Neuronal stem cell (in vitro differentiated cells): ENCODE measurements around the gene KLF14.

Source experiments
- DNase-seq: peaks from one replicate; pipeline ENCODE4 v3.0.0-alpha.2; 2013; ENCODE audit warnings: low spot score
- H2AFZ ChIP-seq: one replicate; pipeline ENCODE4 v1.6.1; 2013; ENCODE audit warnings: mild to moderate bottlenecking, low read length, inconsistent platforms
- H2AK5ac ChIP-seq: 2 replicates; pipeline ENCODE4 v1.6.1; 2013; ENCODE audit warnings: low read depth, mild to moderate bottlenecking, inconsistent platforms, low read length, moderate library complexity, mixed read lengths
- H2BK120ac ChIP-seq: 2 replicates; pipeline ENCODE4 v1.6.1; 2013; ENCODE audit warnings: low read depth, mild to moderate bottlenecking, inconsistent platforms, low read length, moderate library complexity, mixed read lengths
- H2BK12ac ChIP-seq: one replicate; pipeline ENCODE4 v1.6.1; 2013; ENCODE audit warnings: low read length, inconsistent platforms
- H2BK15ac ChIP-seq: 2 replicates; pipeline ENCODE4 v1.6.1; 2013; ENCODE audit warnings: mild to moderate bottlenecking, low read length, inconsistent platforms, mixed read lengths
- H2BK5ac ChIP-seq: one replicate; pipeline ENCODE4 v1.6.1; 2013; ENCODE audit warnings: inconsistent platforms, mild to moderate bottlenecking, low read length, moderate library complexity
- H3K14ac ChIP-seq: one replicate; pipeline ENCODE4 v1.6.1; 2013; ENCODE audit warnings: low read length, inconsistent platforms
- H3K18ac ChIP-seq: 2 replicates; pipeline ENCODE4 v1.6.1; 2013; ENCODE audit warnings: low read length, inconsistent platforms
- H3K23ac ChIP-seq: 2 replicates; pipeline ENCODE4 v1.6.1; 2013; ENCODE audit warnings: low read depth, mild to moderate bottlenecking, mixed read lengths, low read length, inconsistent platforms; ENCODE audit not compliant: poor library complexity
- H3K27ac ChIP-seq: replicated peaks from 3 replicates; pipeline ENCODE4 v1.5.1; 2013; ENCODE audit warnings: low read length, inconsistent platforms
- H3K27me3 ChIP-seq, 3 experiments: 2 replicates each; pipeline ENCODE4 v1.6.1; 2013; ENCODE audit warnings: low read length in 3 of 3, mild to moderate bottlenecking in 2 of 3, inconsistent platforms in 1 of 3, low read depth in 1 of 3, mixed read lengths in 1 of 3, moderate library complexity in 1 of 3; ENCODE audit not compliant: control insufficient read depth in 3 of 3, insufficient read depth in 3 of 3
- H3K36me3 ChIP-seq, 2 donors: replicated peaks in 1 of 2; 2 replicates each; pipeline ENCODE4 v1.6.1; 2013; ENCODE audit warnings: low read length in 2 of 2; ENCODE audit not compliant: control insufficient read depth in 2 of 2, insufficient read depth in 2 of 2
- H3K4ac ChIP-seq: 2 replicates; pipeline ENCODE4 v1.6.1; 2013; ENCODE audit warnings: inconsistent platforms, mild to moderate bottlenecking, low read length, moderate library complexity
- H3K4me1 ChIP-seq, 2 donors: 1 replicate in 1 of 2; 2 replicates in 1 of 2; pipeline ENCODE4 v1.6.1; 2013; ENCODE audit warnings: low read length in 2 of 2, low read depth in 1 of 2; ENCODE audit not compliant: control insufficient read depth in 2 of 2, insufficient read depth in 1 of 2
- H3K4me2 ChIP-seq: one replicate; pipeline ENCODE4 v1.6.1; 2013; ENCODE audit warnings: mild to moderate bottlenecking, low read length, inconsistent platforms; ENCODE audit not compliant: insufficient read depth, poor library complexity, severe bottlenecking
- H3K4me3 ChIP-seq, 2 donors: 2 replicates each; pipeline ENCODE4 v1.5.1; 2013; ENCODE audit warnings: low read length in 2 of 2, mild to moderate bottlenecking in 2 of 2, inconsistent platforms in 1 of 2, moderate library complexity in 1 of 2
- H3K79me1 ChIP-seq: one replicate; pipeline ENCODE4 v1.6.1; 2013; ENCODE audit warnings: low read depth, mild to moderate bottlenecking, inconsistent platforms, low read length, moderate library complexity
- H3K9ac ChIP-seq: one replicate; pipeline ENCODE4 v1.6.1; 2013; ENCODE audit warnings: mild to moderate bottlenecking, low read depth, low read length, inconsistent platforms; ENCODE audit not compliant: poor library complexity
- H3K9me3 ChIP-seq, 2 donors: replicated peaks in 1 of 2; 2 replicates each; pipeline versions ENCODE3 to v1.6.1; 2013; ENCODE audit warnings: low read length in 2 of 2, mild to moderate bottlenecking in 2 of 2, inconsistent platforms in 1 of 2, low read depth in 1 of 2, mixed read lengths in 1 of 2, moderate library complexity in 1 of 2; ENCODE audit not compliant: control insufficient read depth in 2 of 2, insufficient read depth in 1 of 2
- H4K8ac ChIP-seq: one replicate; pipeline ENCODE4 v1.6.1; 2013; ENCODE audit warnings: low read depth, mild to moderate bottlenecking, inconsistent platforms, low read length, moderate library complexity
- H4K91ac ChIP-seq: one replicate; pipeline ENCODE4 v1.6.1; 2013; ENCODE audit warnings: low read length, low read depth, mild to moderate bottlenecking, inconsistent platforms; ENCODE audit not compliant: poor library complexity
- WGBS, 2 donors: extraction: QIAGEN DNeasy Blood & Tissue Kit; methylation state at CpG; one replicate each; pipeline ENCODE4 v1.1.7; 2013; ENCODE audit warnings: missing lambda C conversion rate in 2 of 2, mixed read lengths in 1 of 2; ENCODE audit not compliant: insufficient read length in 2 of 2, insufficient replicate concordance in 1 of 2; ENCODE audit errors: extremely low coverage in 2 of 2; 5-methylcytosine and 5-hydroxymethylcytosine counted together

Gene KLF14

DNA sequence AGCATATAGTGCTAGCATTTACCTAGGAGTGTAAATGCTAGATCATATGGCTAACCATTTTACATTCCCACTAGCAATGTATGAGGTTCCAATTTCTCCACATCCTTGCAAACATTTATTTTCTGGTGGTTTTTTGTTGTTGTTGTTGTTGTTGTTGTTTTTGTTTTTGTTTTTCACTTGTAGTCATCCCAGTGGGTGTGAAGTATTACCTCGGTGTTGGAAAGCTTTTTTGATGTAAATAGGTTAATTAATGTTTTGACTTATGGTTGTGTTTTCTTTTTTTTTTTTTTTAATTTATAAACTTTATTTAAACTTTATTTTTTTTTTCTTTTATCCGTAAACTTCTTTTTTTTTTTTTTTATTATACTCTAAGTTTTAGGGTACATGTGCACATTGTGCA is 32.4 kb downstream of the KLF14 start:
- Histone ChIP-seq H2BK120ac (no peak overlapping the region), H2BK15ac (no peak overlapping the region), H2BK12ac (no peak overlapping the region), H3K79me1 (no peaks in the 10 kb centered on the region), H3K27ac (no peak overlapping the region), H3K4ac (no peak overlapping the region), H3K14ac (no peak overlapping the region), H3K4me2 (no peak overlapping the region), H3K23ac (no peak overlapping the region), H3K4me3 (no peak overlapping the region), H3K9me3 (no peaks in the 10 kb centered on the region), H2AK5ac (no peak overlapping the region), H3K9ac (no peak overlapping the region), H3K27me3 (no peaks in the 10 kb centered on the region), H4K91ac (no peak overlapping the region), H3K36me3 (no peaks in the 10 kb centered on the region), H3K4me1 (no peaks in the 10 kb centered on the region), H2AFZ (no peak overlapping the region), H3K18ac (no peak overlapping the region), H2BK5ac (no peak overlapping the region), H4K8ac (no peak overlapping the region)
- no CpG with 5 or more reads among the region's 2 CpGs for WGBS, 2 donors
- no peak for DNase-seq

- Histone ChIP-seq H2BK5ac (no peak overlapping the region), H3K14ac (no peak overlapping the region), H3K4me2 (no peak overlapping the region), H4K91ac (no peak overlapping the region), H3K27ac (no peak overlapping the region), H3K27me3 (no peaks in the 10 kb centered on the region), H3K4me3 (no peak overlapping the region), H4K8ac (no peak overlapping the region), H2BK15ac (no peak overlapping the region), H3K23ac (no peak overlapping the region), H3K36me3 (no peaks in the 10 kb centered on the region), H2BK12ac (no peak overlapping the region), H3K9ac (no peak overlapping the region), H3K18ac (no peak overlapping the region), H3K9me3 (no peaks in the 10 kb centered on the region), H2AK5ac (no peak overlapping the region), H3K4ac (no peak overlapping the region), H3K4me1 (no peaks in the 10 kb centered on the region), H2BK120ac (no peak overlapping the region), H2AFZ (no peak overlapping the region), H3K79me1 (no peaks in the 10 kb centered on the region)
- WGBS, 2 donors, result no CpG with 5 or more reads among the region's 1 CpG
- no peak for DNase-seq
Observed at GRCh38 chr7:130700760-130701159, 33.2 kb downstream of the KLF14 start.

GRCh38 chr7:130699686-130700085 is 34.3 kb downstream of the KLF14 start:
- Histone ChIP-seq H2BK12ac (no peak overlapping the region), H3K4me2 (no peak overlapping the region), H3K9me3 (no peaks in the 10 kb centered on the region), H4K8ac (no peak overlapping the region), H3K79me1 (no peaks in the 10 kb centered on the region), H3K27ac (no peak overlapping the region), H2BK120ac (no peak overlapping the region), H2AK5ac (no peak overlapping the region), H3K4me1 (no peaks in the 10 kb centered on the region), H3K36me3 (no peaks in the 10 kb centered on the region), H2BK5ac (no peak overlapping the region), H3K9ac (no peak overlapping the region), H3K23ac (no peak overlapping the region), H3K4ac (no peak overlapping the region), H3K18ac (no peak overlapping the region), H2BK15ac (no peak overlapping the region), H2AFZ (no peak overlapping the region), H3K4me3 (no peak overlapping the region), H3K14ac (no peak overlapping the region), H4K91ac (no peak overlapping the region), H3K27me3 (no peaks in the 10 kb centered on the region)
- DNase-seq, result no peak
- no CpG with 5 or more reads among the region's 4 CpGs for WGBS, 2 donors

DNA sequence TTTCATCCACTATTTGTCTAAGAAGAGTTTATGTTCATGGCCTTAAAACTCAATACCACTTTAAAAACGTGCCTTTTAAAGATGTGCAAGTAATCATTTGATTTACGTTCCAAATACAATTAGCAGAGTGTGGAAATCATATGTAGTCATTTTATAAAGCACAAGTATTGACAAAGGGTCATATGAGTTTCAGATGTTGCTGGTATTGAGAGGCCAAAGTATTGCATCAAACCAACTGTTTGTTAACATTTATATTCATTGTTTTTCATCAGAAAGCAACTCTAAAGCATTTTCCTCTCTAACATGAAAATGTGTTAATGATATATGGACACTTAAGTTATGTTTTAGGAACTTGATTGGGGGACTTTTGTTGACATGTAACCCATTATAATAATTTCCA is 36.2 kb downstream of the KLF14 start:
- H2AK5ac ChIP-seq, result no peak overlapping the region
- H3K23ac ChIP-seq, result no peak overlapping the region
- no peak overlapping the region for H2AFZ ChIP-seq
- no peaks in the 10 kb centered on the region for H3K27me3 ChIP-seq
- no peak overlapping the region for H3K4me3 ChIP-seq
- H2BK12ac ChIP-seq, result no peak overlapping the region
- H3K18ac ChIP-seq, result no peak overlapping the region
- no peak overlapping the region for H2BK15ac ChIP-seq
- H3K36me3 ChIP-seq, result no peaks in the 10 kb centered on the region
- H3K79me1 ChIP-seq, result no peaks in the 10 kb centered on the region
- H3K14ac ChIP-seq, result no peak overlapping the region
- H3K9me3 ChIP-seq, result no peaks in the 10 kb centered on the region
- no peaks in the 10 kb centered on the region for H3K4me1 ChIP-seq
- no peak overlapping the region for H3K4me2 ChIP-seq
- no peak overlapping the region for H3K4ac ChIP-seq
- no peak overlapping the region for H2BK5ac ChIP-seq
- no peak overlapping the region for H4K8ac ChIP-seq
- DNase-seq, result no peak
- no peak overlapping the region for H2BK120ac ChIP-seq
- H3K27ac ChIP-seq, result no peak overlapping the region
- whole genome bisulfite sequencing, 2 donors, result no CpG with 5 or more reads among the region's 2 CpGs
- no peak overlapping the region for H3K9ac ChIP-seq
- no peak overlapping the region for H4K91ac ChIP-seq
